ENCODE results near the gene DPCD. TPM values are rescaled to one million over a fixed set of nuclear protein-coding genes. Genes with fewer than 3 reads are reported as not detected.
"Not testable (repeated sequence)": the region's sequence is repeated elsewhere in the genome, so short reads cannot be mapped to it uniquely, and the experiment has no call there.

DPCD gene
- total RNA-seq, 1 experiment from 2014 or later: 64.2 TPM

DNA sequence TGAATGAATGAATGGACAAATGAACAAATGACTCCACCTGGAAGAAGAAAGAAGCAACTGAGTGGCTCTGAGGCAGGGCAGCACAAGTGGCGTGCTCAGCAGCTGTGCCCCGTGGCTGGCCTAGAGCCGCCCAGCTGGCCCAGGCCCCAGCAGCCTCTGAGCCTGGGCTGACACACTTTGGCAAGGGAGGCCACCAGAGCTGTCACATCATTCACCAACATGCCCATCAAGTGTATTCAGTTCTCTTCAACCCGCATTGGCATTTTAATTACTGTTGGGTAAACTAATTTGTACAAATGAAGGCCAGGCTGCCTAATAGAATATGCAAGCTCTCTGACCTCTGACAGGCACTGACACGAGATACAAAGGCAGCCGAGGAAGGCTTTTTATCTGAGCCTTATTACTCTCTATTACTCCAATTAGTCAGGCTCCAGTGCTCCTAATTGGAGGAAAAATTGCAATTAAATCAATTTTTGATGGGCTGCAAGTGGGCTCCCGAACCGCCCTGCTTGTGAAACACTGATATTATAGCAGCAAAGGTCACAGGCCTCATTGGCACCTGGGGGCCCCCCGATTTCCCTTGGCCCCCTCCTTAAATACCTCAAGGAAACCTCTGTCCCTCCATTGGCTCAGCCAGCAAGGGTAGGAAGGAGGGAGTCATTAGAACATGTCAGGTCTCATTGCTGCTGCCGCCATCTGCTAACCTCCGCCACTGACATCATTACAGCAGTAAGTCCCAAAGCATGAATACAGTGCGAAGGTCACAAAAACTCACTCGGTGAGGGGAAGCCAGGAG, 41.9 kb downstream of the DPCD start:
- H3K27me3 ChIP-seq: no peaks in the 10 kb centered on the region
- H3K9me3 ChIP-seq: no peaks in the 10 kb centered on the region
- no peak for DNase-seq
- no peaks in the 10 kb centered on the region; the same call in 1 of the 2 replicates for H3K36me3 ChIP-seq
- H3K4me3 ChIP-seq: no peak overlapping the region

DNA sequence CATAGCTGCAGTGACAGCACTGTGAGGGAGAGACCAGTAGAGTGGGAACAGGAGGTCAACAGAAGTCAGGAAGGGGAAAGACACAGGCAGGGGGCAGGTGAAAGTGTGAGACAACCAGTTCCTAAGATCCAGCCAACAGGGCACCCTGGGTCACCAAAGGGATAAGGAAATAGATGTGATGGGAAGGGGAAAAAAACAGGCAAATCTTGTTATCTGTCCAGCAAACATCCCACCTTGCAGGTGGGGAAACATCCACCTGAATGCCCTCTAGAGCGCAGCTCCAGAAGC, 42.5 kb downstream of the DPCD start:
- no peaks in the 10 kb centered on the region; the same call in 1 of the 2 replicates for H3K36me3 ChIP-seq
- no peak overlapping the region for H3K4me3 ChIP-seq
- H3K27me3 ChIP-seq: no peaks in the 10 kb centered on the region
- no peak for DNase-seq
- no peaks in the 10 kb centered on the region for H3K9me3 ChIP-seq

DNA sequence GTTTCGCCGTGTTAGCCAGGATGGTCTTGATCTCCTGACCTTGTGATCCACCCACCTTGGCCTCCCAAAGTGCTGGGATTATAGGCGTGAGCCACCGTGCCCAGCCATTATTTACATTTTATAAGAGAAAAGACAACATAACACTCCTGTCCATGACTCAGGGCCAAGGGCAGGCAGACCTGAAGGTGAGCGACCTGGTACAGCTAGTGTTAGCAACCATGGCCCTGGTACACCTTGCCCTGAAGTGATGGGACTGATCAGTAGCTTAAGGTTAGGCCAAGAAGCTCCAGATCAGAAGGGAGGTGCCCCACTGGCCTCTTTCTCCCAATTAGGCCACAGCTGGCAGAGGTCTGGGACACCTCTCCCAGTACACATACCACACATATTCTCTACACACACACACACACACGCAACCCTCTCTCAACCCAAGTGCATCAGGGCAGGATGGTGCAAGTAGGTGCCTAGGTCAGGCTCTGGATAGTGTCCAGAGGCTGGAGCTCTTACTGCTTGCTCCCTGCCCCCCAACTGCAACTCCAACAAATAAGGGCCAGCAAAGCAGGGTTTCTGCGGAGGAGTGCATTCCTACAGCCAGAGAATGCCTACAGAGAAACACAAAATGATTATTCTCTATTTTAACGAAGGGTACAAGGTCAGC, 43.8 kb downstream of the DPCD start:
- no peak overlapping the region for H3K4me3 ChIP-seq
- H3K27me3 ChIP-seq: no peaks in the 10 kb centered on the region
- H3K36me3 ChIP-seq: no peaks in the 10 kb centered on the region; the same call in 1 of the 2 replicates
- no peak for DNase-seq
- H3K9me3 ChIP-seq: no peaks in the 10 kb centered on the region

DNA sequence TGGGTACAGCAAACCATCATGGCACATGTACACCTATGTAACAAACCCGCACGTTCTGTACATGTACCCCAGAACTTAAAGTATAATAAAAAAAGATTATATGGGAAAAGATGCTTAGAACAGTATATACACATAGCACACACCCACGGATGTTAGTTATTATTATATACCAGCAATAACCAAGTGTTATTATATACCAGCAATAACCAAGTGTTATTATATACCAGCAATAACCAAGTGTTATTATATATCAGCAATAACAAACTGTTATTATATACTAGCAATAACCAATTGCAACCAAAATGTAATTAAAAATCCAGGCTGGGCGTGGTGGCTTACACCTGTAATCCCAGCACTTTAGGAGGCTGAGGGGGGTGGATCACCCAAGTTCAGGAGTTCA, 45.4 kb downstream of the DPCD start:
- not testable (repeated sequence) for H3K4me3 ChIP-seq, H3K9me3 ChIP-seq, H3K36me3 ChIP-seq, DNase-seq, H3K27me3 ChIP-seq

DNA sequence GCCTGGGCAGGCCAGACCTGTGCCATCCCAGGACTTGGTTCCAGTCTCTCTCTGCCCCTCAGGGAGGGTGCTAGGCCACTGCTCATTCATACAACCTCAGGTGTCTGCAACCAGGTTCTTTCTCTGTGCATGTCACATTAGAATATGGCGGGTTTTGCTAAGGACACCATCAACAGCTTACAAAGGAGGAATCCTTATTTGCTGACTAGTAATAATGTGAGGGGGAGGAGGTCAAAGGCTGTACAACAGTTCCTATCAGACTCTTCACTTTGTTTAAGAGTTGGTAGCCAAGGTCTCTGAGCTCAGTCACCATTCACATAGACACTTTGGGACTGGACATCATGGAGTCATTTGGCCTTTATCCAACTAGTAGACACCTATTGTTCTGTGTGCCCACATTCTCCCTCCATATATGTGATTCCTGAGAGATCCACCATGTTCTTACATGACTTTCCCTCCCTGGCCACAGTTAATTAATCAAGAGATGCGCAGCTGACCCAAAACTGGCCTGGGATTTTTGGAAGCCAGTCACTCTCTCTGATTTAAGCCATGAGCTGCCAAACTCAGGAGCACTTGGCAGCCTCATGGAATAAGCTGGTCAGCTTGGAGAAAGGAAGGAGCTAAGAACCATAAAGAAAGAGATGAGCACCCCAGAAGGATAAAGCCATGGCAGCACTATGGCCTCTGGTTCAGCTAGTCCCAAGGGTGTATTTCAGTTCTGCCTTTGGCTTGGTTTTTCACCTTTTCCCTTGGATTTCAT, 51.2 kb downstream of the DPCD start:
- no peak for DNase-seq
- Histone ChIP-seq H3K4me3 (no peak overlapping the region), H3K27me3 (no peaks in the 10 kb centered on the region), H3K36me3 (no peaks in the 10 kb centered on the region; the same call in 1 of the 2 replicates), H3K9me3 (no peaks in the 10 kb centered on the region)

DNA sequence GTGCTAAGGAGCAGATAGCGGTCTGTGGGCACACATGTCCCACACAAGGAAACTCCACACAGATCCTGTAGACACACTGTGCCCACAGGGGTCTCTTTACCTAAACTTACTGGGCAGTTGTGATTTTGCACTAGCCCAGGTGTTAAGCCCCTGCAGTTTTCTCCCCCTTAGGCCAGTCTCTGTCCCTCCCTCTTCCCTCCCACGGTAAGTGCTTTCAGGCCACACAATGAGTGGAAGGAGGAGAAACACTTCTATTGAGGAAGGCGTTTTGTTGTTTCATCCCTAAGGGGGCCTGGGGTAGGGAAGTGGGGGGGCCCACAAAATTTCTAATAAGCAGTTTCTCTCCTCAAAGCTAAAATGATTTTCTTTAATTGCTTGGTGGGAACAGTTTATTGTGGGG, 55.4 kb downstream of the DPCD start:
- no peak for DNase-seq
- no peaks in the 10 kb centered on the region for H3K27me3 ChIP-seq
- H3K4me3 ChIP-seq: no peak overlapping the region
- no peaks in the 10 kb centered on the region for H3K9me3 ChIP-seq
- no peaks in the 10 kb centered on the region for H3K36me3 ChIP-seq

DNA sequence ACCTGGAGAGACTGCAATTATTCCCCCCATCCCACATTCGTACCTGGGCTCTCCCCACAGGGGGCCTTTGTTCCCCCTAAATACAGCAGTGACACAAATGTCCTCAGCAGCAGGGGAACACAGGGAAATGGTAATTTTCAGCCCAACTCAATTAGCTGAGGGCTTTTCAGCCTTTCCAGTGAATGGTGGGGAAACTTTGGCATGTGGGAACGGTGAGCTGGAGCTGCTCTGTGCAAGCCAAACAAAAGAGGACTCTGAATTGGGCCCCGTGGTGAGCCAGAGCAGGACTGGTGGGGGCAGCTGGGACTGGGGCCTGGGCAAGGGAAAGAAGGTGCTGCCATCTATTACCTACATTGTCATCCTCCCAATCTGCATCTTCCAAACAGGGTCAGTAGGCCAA, 55.9 kb downstream of the DPCD start:
- Histone ChIP-seq H3K9me3 (no peaks in the 10 kb centered on the region), H3K4me3 (no peak overlapping the region), H3K27me3 (no peaks in the 10 kb centered on the region), H3K36me3 (no peaks in the 10 kb centered on the region)
- DNase-seq: no peak

DNA sequence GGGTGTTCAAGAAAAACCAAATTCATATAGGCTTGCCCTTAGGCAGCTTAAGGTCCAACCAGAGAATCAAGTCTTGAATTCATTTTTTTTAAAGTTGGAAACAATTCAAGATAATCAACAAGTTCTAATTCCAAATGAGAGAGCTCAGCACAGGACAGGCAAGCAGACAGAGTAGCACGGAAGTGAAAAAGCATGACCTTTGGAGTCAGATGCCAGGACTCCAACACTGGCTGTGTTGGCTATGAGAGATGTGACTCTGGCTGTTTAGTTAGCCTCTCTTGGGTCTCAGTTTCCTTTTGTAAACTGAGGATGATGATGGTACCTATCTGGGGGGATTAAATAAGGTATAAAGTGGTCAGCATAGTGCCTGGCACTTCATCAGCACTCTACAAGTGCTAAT, 57.5 kb downstream of the DPCD start:
- no peaks in the 10 kb centered on the region for H3K36me3 ChIP-seq
- H3K9me3 ChIP-seq: no peaks in the 10 kb centered on the region
- DNase-seq: no peak
- H3K27me3 ChIP-seq: no peaks in the 10 kb centered on the region
- H3K4me3 ChIP-seq: no peak overlapping the region

DNA sequence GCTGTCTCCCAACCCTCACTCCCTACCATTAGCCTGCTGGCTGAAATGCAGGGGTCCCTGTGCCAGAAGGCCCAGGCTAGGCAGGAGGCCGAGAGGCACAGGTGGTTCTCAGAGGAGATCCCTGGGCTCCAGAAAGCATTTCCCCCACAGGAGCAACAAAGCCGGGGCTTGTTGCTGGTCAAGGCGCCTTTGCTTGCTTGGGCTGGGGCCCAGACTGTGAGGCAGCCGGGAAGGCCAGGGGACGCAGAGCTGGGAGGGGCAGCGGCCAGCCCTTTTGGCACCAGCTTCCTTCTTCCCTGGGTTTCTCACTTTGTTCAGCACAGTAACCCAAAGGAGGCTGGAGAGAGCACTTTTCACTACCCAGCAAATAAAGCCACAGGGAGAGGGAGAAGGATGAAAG, 58.2 kb downstream of the DPCD start:
- no peaks in the 10 kb centered on the region for H3K9me3 ChIP-seq
- H3K27me3 ChIP-seq: no peaks in the 10 kb centered on the region
- DNase-seq: no peak
- H3K36me3 ChIP-seq: no peaks in the 10 kb centered on the region
- H3K4me3 ChIP-seq: no peak overlapping the region

DNA sequence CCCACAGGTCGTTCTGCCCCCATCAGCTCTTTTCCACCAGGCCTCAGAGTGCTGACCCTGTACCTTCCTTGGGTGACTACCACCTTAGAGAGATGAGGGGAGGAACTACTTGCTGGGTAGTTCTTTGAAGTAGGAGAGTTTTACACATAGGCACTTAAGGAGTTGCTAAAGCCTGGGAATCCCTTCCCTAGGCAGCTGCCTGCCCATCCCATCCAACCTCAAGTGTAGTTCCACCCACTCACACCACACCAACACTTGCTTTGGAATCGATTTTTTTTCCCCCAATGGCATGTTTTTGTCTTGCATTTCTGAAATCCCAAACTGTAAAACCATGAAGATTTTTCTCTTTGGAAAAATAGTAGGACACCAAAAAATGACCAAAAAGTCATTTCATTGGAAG, 59.1 kb downstream of the DPCD start:
- Histone ChIP-seq H3K4me3 (no peak overlapping the region), H3K9me3 (no peaks in the 10 kb centered on the region), H3K27me3 (no peaks in the 10 kb centered on the region), H3K36me3 (no peaks in the 10 kb centered on the region)
- DNase-seq: no peak

DNA sequence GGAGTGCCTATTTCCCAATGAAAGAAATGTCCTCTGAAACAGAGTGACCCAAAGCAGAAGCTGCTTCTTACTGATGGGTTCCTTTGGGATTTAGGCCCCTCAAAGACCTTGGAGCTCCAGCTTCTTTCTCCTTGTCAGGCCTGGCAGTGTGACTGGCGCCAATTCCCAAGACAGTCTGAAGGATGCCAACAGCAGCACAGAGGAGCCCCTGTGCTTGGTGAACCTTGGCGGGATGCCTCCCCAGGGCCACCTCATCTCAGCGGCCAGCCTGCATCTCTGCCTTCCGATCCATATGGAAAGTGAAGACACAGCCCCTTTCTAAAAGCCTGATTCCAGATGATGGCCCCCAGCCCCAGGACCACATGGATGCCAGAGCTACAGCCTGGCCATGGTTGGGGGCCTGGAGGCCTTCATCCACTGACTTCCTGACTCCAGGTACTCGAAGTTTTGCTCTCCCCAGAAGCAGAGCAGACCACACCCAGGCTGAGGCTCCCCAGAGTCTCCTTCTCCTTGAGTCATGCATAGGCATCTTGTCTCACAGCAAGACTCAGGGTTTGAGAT, 61.5 kb downstream of the DPCD start:
- DNase-seq: no peak
- H3K27me3 ChIP-seq: no peaks in the 10 kb centered on the region
- H3K4me3 ChIP-seq: no peak overlapping the region
- H3K9me3 ChIP-seq: no peaks in the 10 kb centered on the region
- H3K36me3 ChIP-seq: no peaks in the 10 kb centered on the region

DNA sequence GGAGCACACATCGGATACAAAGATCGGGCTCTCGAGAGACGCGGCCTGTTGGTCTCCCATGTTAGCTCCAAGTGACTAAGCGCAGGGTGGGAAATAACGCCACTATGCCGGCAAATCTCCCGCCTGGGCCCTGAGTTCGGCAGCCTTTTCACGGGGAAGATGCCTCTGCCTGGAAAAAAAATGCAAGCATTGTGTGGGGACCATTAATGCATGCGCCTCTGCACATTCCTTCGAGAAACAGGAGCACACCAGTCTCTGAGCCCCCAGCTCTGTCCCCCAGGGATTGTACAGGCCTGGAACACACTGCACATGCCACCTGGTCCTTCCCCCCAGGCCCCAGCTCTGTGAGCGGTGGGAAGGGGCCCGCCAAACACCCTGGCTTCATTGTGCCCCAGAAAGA, 62.7 kb downstream of the DPCD start:
- DNase-seq: no peak
- Histone ChIP-seq H3K4me3 (no peak overlapping the region), H3K9me3 (no peaks in the 10 kb centered on the region), H3K36me3 (peaks cover 3% of the 10 kb centered on the region; the same call in 1 of the 2 replicates), H3K27me3 (no peaks in the 10 kb centered on the region)

DNA sequence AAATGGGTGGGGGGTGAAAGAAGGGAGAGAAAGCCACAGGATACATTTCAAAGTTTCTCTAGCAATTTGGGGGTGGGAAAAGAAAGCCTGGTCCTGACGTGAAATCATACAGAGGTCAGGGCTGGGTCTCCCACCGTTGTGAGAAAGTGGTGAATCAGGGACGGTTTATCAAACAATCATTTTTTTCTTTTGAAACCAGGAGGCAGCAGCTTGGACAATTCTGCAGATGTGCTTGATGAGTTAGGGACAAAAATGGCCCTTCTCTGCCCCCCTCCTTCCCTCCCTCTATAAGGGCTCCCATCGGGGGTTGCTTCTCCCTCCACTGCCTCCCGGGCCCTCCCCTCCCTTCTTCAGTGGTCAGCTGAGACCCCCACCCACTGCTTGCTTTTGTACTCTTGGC, 63.2 kb downstream of the DPCD start:
- no peak for DNase-seq
- Histone ChIP-seq H3K4me3 (no peak overlapping the region), H3K27me3 (no peaks in the 10 kb centered on the region), H3K36me3 (peaks cover 4% of the 10 kb centered on the region; the same call in 1 of the 2 replicates), H3K9me3 (no peaks in the 10 kb centered on the region)

DNA sequence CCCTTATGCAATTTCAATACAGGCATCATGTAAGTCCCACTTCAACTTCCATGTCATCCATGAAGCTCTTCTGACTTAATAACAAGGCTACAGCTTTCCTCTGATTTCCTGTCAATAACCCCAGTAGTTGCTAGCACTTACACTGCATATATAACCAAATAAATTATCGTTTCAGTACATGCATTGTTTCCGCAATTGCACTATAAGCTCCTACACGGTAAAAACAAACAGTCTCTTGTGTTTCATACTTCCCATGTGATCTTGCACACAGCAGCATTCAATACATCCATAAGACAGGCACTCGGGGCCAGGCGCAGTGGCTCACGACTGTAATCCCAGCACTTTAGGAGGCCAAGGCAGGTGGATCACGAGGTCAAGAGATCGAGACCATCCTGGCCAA, 65.4 kb downstream of the DPCD start:
- no peak for DNase-seq
- peaks cover 6% of the 10 kb centered on the region; the same call in 1 of the 2 replicates for H3K36me3 ChIP-seq
- H3K9me3 ChIP-seq: no peaks in the 10 kb centered on the region
- H3K27me3 ChIP-seq: no peaks in the 10 kb centered on the region
- H3K4me3 ChIP-seq: no peak overlapping the region

DNA sequence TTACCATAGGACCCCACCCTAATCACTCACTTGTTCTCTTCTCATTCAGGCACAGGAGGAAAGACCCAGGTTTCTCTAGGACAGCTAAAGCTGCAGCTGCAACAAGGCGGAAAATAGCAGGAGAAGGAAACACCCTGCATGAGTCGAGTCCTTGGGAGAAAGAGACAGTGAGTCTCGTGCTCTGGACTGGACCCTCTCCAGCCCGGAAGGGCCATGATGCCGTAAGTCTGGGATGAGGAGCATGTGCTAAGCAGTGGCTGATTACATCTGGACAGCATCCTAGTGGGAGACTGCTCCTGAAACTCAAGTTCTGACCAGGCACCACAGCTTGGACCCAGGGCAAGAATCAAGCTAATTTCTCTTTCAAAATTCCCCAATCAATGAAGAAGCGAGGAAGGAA, 67.4 kb downstream of the DPCD start:
- Histone ChIP-seq H3K27me3 (no peaks in the 10 kb centered on the region), H3K36me3 (peaks cover 12% of the 10 kb centered on the region), H3K9me3 (no peaks in the 10 kb centered on the region), H3K4me3 (no peak overlapping the region)
- DNase-seq: no peak

DNA sequence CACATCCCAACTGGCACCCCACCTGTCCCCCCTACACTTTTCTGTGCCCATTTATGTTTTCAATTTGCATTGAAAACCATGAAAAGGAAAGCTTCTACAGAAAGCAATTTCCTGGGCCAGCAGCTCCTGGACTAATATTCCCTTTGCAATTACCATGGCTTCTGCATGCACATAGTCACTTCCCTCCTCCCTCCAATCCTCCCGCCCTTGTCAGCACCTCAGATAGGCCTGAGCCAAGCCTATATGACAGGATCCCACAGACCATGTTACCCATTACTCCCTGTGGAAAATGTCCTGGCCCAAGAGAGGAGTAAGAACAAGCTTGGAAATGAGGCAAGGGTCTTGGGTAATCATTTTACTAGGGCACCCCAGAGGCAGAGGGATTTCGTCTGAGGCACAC, 68.8 kb downstream of the DPCD start:
- Histone ChIP-seq H3K27me3 (no peaks in the 10 kb centered on the region), H3K4me3 (no peak overlapping the region), H3K36me3 (peaks cover 12% of the 10 kb centered on the region), H3K9me3 (no peaks in the 10 kb centered on the region)
- no peak for DNase-seq

DNA sequence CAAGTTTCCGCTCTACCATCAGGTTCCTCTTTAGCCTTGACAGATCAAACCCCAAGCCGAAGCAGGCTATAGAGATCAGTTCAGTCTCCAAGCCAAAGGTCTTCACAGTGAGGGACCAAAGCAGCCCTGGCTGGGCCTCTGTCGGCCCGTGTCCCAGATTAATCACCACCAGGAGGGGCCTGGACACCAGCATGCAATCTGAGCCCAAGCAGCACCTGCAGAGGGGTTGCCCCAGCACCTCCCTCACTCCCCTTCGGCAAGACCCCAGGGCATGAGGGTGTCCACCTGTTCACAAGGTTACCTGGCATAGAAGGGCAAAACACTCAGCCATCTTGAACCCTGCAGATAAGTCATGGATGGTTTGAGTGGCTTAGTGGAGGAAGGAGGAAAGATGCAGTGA, 70.9 kb downstream of the DPCD start:
- H3K36me3 ChIP-seq: peaks cover 12% of the 10 kb centered on the region

More for the DNA sequence above, 70.9 kb downstream of the DPCD start:
- DNase-seq: no peak
- Histone ChIP-seq H3K27me3 (no peaks in the 10 kb centered on the region), H3K9me3 (no peaks in the 10 kb centered on the region), H3K4me3 (no peak overlapping the region)
